ENCODE results near the gene ITCH. TPM values are rescaled to one million over a fixed set of nuclear protein-coding genes. Genes with fewer than 3 reads are reported as not detected.

The ITCH gene
- total RNA-seq, 2 donors from 2014 or later = 22.4 to 24.4 TPM

- intact Hi-C loops (cut with DNase I) = no loop called here
- no peaks in the 10 kb centered on the region for H3K4me1 ChIP-seq
- H3K4me3 ChIP-seq = no peak overlapping the region
- no peaks in the 10 kb centered on the region for H3K27me3 ChIP-seq
- H3K36me3 ChIP-seq (replicated peaks in 1 of 2; ENCODE audit: insufficient read depth in 1 of 2, low read depth in 2 of 2) = peaks cover 0 to 6% of the 10 kb centered on the region in 2 donors
- 43 to 68% methylated on average over 19 of the region's 19 CpGs for WGBS, 2 donors
- ATAC-seq (no peak), DNase-seq (no peak)
- no peak overlapping the region for H3K27ac ChIP-seq
- no peaks in the 10 kb centered on the region for H3K9me3 ChIP-seq
- TF ChIP-seq POLR2A (IDR thresholded peaks at IDR 0.05) (no peak), CTCF (IDR thresholded peaks at IDR 0.05) (no peak)
Measured at GRCh38 chr20:34544109-34544796, 181.2 kb downstream of the ITCH start.

GRCh38 chr20:34546751-34547181 lies 183.7 kb downstream of the ITCH start:
- DNase-seq (no peak), ATAC-seq (no peak)
- Histone ChIP-seq H3K4me1 (peaks cover 7% of the 10 kb centered on the region), H3K36me3 (replicated peaks in 1 of 2; ENCODE audit: insufficient read depth in 1 of 2, low read depth in 2 of 2) (no peaks in the 10 kb centered on the region), H3K27ac (no peak overlapping the region), H3K9me3 (no peaks in the 10 kb centered on the region), H3K27me3 (no peaks in the 10 kb centered on the region), H3K4me3 (no peak overlapping the region)
- WGBS, 2 donors = 80 to 94% methylated on average over 11 of the region's 11 CpGs
- TF ChIP-seq POLR2A (IDR thresholded peaks at IDR 0.05) (peak in 1 of 3 donors; percentile 12), CTCF (IDR thresholded peaks at IDR 0.05) (no peak)
- intact Hi-C loops (cut with DNase I) = no loop called here

- Histone ChIP-seq H3K4me1 (peaks cover 12% of the 10 kb centered on the region), H3K36me3 (replicated peaks in 1 of 2; ENCODE audit: insufficient read depth in 1 of 2, low read depth in 2 of 2) (no peaks in the 10 kb centered on the region), H3K27me3 (no peaks in the 10 kb centered on the region), H3K9me3 (no peaks in the 10 kb centered on the region), H3K27ac (no peak overlapping the region), H3K4me3 (no peak overlapping the region)
- 89 to 94% methylated on average over 20 to 22 of the region's 22 CpGs for WGBS, 2 donors
- DNase-seq (no peak), ATAC-seq (no peak)
- TF ChIP-seq POLR2A (IDR thresholded peaks at IDR 0.05) (no peak), CTCF (IDR thresholded peaks at IDR 0.05) (no peak)
- intact Hi-C loops (cut with DNase I) = no loop called here
Measured at GRCh38 chr20:34547844-34548613, 185.0 kb downstream of the ITCH start.

GRCh38 chr20:34549291-34549928 lies 186.3 kb downstream of the ITCH start:
- no peak for TF ChIP-seq CTCF (IDR thresholded peaks at IDR 0.05)
- TF ChIP-seq POLR2A (IDR thresholded peaks at IDR 0.05) = no peak
- Histone ChIP-seq H3K4me1 (peaks cover 23% of the 10 kb centered on the region), H3K36me3 (replicated peaks in 1 of 2; ENCODE audit: insufficient read depth in 1 of 2, low read depth in 2 of 2) (no peaks in the 10 kb centered on the region), H3K4me3 (no peak overlapping the region), H3K27ac (no peak overlapping the region), H3K27me3 (no peaks in the 10 kb centered on the region), H3K9me3 (no peaks in the 10 kb centered on the region)
- peak; percentile 42 to 75 (median 68) for DNase-seq
- WGBS, 2 donors = 52 to 58% methylated on average over 15 to 20 of the region's 20 CpGs
- peak; percentile 57 for ATAC-seq
- intact Hi-C loops (cut with DNase I) = no loop called here

Data from body of pancreas (tissue), 4 donors.